GM18868 (cell line): ENCODE results near the gene APOM.

ENCODE experiments used
- ATAC-seq: cut with Tn5 transposase; IDR thresholded peaks from one replicate; pipeline ENCODE4 v1.9.1; 2021; ENCODE audit warnings: mild to moderate bottlenecking, moderate library complexity; ENCODE audit not compliant: unreplicated experiment

Gene APOM

DNA sequence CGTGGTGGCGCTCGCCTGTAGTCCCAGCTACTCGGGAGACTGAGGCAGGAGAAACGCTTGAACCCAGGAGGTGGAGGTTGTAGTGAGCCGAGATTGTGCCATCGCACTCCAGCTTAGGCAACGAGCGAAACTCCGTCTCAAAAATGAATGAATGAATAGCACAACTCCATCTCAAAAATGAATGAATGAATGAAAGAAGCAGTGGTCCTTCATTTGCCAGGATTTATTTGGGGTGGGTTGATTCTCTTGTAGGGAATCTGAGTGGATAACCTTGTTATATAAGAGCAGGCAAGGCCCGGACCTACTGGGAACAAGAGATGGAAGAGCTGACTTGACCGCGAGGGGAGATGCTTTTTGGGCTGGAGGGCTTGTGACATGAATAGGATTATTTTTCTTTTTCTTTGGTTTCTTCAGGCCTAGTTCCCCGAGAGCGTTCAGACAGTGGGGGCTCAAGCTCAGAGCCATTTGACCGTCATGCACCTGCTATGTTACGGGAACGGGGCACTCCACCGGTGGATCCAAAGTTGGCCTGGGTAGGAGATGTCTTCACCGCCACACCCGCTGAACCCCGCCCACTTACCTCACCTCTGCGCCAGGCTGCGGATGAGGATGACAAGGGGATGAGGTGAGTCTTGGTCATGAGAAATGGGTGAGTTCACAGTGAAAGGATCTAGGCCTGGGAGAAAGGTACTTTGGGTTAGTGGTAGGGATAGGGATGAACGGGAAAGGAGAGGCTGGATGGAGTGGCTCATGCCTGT, 25.3 kb upstream of the APOM start:
- no peak for ATAC-seq

DNA sequence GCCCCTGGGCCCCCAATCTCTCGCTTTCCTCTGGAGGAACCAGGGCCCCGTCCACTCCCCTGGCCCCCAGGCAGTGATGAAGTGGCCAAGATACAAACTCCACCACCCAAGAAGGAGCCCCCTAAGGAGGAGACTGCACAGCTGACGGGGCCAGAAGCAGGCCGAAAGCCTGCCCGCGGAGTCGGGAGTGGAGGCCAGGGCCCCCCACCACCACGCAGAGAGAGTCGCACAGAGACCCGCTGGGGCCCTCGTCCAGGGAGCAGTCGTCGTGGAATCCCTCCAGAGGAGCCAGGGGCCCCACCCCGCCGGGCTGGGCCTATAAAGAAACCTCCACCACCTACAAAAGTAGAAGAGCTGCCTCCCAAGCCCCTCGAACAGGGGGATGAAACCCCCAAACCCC, 24.5 kb upstream of the APOM start:
- ATAC-seq, result no peak

DNA sequence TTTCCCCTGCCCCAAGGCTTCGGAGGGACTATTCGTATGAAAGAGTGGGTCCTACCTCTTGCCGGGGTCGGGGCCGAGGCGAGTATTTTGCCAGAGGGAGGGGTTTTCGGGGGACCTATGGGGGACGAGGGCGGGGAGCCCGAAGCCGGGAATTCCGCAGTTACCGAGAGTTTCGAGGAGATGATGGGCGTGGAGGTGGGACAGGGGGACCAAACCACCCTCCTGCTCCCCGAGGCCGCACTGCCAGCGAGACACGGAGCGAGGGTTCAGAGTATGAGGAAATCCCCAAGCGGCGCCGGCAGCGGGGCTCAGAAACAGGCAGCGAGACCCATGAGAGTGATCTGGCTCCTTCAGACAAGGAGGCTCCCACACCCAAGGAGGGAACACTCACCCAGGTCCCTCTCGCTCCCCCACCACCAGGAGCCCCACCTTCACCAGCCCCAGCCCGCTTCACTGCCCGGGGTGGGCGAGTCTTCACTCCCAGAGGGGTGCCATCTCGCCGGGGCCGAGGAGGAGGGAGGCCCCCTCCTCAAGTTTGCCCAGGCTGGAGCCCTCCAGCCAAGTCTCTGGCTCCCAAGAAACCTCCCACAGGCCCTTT, 23.9 kb upstream of the APOM start:
- ATAC-seq, result no peak

DNA sequence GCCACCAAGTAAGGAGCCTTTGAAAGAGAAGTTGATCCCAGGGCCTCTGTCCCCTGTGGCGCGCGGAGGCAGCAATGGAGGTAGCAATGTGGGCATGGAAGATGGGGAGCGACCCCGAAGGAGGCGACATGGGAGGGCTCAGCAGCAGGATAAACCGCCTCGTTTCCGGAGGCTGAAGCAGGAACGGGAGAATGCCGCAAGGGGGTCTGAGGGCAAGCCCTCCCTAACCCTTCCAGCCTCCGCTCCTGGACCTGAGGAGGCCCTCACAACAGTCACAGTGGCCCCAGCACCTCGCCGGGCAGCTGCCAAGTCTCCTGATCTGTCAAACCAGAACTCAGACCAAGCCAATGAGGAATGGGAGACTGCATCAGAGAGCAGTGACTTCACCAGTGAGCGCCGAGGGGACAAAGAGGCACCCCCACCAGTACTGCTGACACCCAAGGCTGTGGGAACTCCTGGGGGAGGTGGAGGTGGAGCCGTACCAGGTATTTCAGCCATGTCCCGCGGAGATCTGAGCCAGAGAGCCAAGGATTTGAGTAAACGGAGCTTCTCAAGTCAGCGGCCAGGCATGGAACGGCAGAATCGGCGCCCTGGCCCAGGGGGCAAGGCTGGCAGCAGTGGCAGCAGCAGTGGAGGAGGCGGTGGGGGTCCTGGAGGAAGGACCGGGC, 23.3 kb upstream of the APOM start:
- no peak for ATAC-seq

DNA sequence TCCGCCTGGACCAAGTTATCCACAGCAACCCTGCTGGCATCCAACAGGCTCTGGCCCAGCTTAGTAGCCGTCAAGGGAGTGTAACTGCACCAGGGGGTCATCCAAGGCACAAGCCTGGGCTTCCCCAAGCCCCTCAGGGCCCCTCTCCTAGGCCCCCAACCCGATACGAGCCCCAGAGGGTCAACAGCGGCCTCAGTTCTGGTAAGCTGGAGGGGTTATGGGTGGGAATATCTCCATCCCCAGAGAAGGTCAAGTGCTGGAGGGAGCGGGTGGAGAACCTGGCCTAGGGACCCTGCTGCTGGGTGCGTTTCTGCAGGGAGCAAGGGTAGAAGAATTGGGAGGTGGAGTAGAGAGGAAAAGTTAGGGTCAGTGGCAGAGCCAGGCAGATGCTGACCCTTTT, 22.2 kb upstream of the APOM start:
- no peak for ATAC-seq

DNA sequence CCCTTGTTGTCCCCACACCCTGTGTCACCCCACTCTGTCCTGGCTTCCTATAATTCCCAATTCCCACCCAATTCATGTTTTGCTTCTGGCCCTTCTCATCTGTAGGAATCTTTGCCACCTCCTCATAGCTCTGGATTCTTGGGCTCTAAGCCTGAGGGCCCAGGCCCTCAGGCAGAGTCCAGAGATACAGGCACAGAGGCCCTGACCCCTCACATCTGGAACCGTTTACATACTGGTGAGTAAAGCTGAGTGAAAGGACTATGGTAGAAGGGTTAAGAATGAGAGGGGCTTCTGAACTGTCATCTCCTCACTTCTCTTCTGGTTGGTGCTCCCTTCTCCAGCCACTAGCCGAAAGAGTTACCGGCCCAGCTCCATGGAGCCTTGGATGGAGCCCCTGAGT, 21.6 kb upstream of the APOM start:
- no peak for ATAC-seq

DNA sequence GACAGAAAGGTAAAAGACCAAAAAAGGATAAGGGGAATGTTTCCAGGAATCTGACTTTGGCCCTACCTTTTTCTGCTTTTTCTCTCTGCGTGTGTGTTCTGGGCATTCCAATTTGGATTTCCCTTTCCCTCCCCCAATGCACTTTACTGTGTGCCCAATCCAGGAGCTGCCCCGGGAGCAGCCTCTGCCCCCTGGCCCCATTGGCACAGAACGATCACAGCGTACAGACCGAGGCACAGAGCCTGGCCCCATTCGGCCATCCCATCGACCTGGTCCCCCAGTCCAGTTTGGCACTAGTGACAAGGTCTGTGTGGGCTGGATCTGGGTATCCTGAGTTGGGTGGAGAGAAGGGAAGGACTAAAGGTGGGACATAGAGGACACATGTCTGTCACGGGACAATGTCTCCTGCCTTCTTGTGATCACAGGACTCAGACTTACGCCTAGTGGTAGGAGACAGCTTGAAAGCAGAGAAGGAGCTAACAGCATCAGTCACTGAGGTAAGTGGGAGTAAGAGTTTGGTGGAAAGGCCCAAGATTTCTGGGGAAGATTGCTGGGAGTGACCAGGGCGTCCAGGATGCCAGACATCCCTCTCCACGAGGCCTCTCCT, 20.6 kb upstream of the APOM start:
- no peak for ATAC-seq

DNA sequence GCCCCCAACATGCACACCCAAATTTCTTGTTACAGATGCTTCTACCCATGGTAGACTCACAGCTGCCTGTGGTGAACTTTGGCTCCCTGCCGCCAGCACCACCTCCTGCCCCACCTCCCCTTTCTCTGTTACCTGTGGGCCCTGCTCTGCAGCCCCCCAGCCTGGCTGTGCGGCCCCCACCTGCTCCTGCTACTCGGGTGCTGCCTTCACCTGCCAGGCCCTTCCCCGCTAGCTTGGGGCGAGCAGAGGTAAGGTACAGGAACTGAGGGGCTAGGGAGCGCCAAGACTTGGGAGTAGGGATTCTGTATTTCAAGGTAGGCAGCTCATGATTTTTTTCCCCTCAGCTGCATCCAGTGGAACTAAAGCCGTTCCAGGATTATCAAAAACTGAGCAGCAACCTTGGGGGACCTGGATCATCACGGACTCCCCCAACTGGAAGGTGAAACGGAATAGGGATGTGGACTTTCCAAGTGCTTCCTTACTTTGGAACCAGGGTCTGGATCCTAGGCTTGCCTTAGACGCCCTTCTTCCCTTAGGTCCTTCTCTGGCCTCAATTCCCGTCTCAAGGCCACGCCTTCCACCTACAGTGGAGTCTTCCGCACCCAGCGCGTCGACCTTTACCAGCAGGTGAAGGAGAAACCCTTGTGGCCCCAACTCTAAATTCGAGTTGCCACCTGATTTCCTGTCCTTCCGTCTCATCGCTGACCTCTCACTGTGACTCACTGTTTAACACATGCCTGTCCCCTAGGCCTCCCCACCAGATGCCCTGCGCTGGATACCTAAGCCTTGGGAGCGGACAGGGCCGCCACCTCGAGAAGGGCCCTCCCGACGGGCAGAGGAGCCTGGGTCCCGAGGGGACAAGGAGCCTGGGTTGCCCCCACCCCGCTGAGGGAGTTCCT, 18.7 kb upstream of the APOM start:
- ATAC-seq, result no peak

DNA sequence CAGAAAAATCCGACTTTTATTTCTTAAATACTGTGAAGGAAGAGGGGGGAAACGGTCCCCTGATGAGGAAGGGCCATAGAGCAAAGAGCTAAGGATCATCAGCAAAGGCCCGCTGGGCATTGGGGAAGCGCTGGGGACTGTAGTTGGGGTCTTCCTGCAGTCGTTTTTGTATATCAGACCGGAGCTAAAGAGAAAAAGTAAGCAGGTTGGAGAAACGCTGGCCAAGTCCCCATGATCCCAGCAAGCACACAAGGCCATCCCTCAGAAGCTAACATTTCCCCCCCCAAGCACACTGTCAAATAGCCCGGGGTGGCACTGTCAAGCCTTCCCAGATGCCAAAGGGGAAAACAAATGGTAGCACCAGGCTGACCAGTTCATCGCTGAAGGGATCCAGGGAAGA, 16.7 kb upstream of the APOM start:
- ATAC-seq, result no peak

DNA sequence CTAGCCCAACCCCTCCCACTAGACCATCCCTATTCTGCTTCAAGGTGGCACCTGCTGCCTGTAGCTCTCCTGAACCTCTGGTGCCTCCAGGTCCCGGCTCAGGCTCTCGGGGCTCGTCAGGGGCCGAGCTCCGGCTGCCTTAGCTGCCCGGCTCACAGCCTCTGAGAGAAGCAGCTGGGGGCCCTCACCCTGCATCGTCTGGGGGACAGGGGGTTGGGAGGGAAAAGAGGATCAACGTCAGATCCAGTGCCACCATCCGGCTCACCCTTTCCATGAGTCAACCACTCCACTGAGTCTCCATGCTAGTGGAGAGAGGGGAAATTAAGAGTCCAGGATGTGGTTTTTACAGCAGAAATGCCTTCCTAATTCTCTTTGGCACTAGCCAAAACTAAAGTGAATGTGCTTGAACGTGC, 16.2 kb upstream of the APOM start:
- no peak for ATAC-seq

DNA sequence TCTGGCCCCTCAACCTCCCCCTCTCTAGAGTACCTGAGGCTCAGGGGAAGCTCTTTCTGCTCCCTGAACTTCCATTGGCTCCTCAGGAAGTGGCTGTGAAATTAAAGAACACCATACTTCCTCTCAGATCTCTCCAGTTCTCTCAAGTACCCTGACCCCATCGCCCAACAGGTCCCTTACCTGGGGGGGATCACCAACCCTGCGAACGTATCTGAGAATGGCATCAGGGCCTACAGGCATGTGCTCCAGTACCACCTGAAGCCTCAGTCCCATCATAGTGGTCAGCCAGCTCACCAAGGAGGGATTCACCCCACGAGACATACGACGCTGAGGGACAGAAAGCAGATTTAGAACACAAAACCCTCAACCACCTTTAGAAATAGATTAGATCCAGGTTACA, 15.1 kb upstream of the APOM start:
- no peak for ATAC-seq

DNA sequence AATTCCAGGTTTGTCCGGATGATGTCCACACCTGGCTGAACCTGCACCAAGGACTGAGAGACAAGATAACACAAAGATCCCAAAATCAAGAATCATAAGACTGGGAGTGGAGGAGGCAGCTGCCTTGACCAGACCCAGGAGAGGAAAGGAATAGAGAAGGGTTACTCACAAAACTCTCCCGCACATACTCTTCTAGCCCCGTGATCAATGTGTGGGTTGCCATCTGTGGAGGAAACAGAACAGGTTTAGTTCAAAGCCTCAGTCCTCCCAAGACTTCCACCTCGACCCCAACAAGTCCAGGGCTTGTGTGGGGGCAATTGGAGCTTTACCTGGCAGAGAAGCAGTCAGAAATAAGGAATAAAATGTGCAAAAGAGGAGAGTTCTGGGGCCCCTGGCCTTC, 14.3 kb upstream of the APOM start:
- ATAC-seq, result no peak

DNA sequence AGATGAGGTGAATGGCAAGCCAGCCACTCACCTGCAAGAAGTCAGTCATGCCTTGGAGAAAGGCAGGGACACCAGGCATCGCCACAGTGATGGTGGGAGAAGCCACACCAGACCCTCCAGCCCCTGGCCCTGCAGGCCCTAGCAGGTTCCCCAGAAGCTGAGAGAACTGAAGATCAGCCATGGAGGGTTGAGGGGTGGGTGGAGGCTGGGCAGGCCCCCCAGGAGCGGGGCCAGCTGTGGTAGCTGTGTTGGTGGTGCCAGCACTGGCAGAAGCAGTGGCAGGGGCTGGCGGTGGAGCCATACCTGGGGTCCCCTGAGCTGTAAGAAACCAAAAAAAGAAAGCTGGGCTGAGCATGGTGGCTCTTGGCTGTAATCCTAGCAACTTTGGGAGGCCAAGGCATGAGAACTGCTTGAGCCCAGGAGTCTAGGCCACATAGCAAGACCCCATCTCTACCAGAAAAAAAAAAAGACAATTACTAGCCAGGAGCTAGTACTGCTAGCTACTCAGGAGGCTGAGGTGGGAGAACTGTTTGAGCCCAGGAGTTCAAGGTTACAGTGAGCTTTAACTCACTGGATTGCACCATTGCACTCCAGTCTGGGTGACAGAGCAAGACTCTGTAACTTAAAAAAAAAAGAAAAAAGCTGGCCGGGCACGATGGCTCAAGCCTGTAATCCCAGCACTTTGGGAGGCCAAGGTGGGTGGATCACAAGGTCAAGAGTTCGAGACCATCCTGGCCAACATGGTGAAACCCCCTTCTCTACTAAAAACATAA, 12.7 kb upstream of the APOM start:
- ATAC-seq, result no peak

DNA sequence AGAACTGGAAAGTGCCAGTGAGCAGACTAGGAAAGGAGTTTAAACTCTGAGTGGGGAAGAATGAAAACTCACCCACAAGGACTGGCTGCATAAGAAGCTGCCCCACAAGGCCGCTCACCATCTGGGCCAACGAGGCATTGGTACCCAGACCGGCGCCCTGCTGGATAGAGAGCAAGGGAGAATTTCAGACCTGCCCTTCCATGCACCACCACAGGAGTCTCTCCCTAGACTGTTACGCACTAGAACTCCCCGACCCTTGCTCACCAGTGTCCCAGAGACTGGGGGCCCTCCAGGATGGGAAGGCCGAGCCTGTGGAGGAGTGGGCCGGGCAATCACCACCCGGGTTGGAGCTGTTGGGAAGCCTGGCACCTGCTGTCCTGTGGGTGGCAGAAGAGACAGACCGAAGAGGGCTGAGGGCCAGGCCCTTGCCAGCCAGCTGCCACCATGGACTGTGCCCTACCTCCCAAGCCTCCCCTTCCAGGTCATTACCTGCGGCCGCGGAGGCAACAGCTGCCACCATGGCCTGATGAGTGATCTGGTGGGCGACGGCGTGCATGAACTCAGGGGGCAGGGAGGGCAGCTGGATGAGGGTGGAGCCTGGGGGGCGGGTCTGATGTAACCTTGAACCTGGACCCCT, 11.8 kb upstream of the APOM start:
- no peak for ATAC-seq

DNA sequence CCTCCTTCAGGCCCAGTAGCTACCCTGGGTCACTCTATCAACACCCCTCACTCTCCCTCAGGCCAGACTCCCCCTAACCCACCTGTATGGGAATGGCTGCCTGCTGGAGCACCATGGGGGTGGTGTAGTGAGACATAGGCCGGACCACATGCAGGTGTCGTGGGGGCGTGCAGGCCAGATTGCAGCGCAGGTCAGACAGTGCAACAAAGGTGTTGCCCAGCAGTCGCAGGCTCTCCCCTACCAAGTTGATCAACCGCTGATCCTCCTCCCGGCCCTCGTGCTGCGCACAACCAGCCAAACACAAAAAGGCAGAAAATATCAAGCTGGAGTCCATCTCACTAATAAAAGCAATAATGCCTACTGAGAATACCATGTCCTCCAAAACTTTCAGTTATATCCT, 10.4 kb upstream of the APOM start:
- no peak for ATAC-seq

DNA sequence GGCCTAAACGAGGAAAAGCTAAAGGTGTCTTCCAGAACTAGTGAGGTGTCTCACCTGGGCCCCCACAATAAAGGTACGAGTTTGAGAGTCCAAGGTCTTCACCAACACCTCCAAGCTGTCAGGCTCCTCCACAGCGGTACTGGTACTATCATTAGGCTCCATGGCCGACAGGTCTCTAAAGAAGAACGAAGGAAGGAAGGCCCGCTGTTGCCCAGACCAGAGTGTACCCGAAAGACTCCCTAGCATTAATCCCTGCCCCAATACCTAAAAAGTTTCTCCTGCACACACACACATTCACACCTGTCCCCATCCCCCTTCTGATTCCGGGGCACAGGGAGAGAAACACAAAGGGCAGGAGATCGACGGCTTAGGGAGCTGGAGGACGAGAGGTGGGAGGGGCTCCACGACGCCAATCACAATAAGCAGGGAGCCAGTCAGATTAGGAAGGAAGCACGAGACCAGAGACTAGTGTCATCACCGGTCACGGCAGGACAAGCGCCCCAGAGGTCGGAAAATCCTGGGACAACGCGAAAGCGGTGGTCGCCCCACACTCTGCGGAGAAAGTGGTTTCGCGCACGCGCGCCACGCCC, 4.0 kb upstream of the APOM start:
- ATAC-seq, result peak; percentile 33

DNA sequence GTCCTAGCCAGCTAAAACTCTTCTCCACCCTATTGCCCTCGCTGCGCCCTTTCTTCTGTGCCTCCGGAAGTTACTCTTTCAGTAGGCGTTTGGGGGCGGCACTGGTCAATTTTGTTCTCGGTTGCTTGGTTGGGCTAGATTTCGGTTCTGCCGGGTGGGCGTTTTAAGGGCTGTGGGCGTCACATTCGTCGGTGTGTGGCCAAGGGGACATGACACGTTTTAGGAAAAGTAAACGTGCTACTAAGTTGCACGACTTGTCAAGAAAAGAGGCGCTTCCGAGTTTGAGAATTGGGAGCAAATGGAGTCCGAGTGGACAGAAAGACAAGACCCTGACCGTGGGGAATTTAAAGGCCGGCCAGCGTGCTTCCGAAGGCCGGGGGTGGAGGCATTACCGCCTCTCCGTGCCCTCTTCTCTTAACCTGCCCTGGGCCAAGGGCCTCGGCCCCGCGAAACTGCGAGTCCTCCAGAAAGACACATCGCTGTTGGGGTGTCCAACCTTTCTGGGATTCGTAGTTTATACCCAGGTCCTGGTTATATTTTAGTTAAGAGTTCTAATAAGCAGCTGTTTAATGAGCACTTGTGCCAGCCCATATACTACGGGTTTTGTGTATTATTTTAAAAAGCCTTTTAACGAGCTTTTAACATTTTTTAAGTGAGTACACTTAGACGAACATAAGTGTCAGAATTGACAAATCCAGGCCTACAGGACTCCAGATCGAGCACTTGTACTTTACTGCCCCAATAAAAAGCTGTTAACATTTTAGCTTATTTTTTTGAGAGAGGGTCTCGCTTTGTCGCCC, 2.6 kb upstream of the APOM start:
- peak; percentile 60 for ATAC-seq

DNA sequence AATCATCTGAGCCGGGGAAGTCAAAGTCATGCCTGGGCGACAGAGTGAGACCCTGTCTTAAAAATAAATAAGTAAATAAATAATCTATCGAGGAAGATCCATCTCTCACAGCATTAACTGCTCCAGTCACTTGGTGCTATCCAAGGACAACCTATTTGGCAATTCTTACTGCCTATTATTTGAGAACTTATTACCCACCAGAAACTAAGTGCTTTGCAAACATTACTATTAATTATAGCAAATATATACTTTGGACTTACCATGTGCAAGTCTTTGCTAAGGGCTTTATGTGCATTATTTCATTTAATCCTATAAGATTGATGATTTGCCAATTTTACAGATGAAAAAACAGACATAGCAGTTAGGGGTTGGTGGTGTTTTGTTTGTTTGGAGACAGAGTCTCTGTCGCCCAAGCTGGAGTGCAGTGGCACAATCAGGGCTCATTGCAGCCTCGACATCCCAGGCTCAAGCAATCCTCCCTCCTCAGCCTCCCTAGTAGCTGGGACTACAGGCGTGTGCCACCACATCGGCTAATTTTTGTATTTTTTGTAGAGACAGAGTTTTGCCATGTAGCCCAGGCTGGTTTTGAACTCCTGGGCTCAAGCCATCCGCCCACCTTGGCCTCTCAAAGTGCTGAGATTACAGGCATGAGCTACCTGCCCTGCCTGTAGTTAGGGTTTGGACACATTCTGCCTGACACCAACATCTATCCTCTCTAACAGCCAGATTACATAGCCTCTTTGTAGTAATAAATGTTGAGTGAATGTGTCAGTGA, 933 bp upstream of the APOM start:
- ATAC-seq, result no peak
